HCT116 (cell line): ENCODE measurements around the gene RBMS1. TPM values are rescaled to one million over a fixed set of nuclear protein-coding genes. Genes with fewer than 3 reads are reported as not detected.

Source experiments
- ATAC-seq: fragments of 200-7000 bp; cut with Tn5 transposase; 2 replicates; pipeline ENCODE4 v1.9.1; 2020; ENCODE audit warnings: mild to moderate bottlenecking, moderate library complexity
- BruUV-seq: library from RNA; stranded (reverse); fragments of 400-500 nt; replicated peaks from 2 replicates; lab custom pipeline; 2021; lab: Mats Ljungman, UMichigan
- CTCF ChIA-PET: fragments of 300-600 bp; sonication (Branson Sonifier 250); formaldehyde crosslinking; loops from one replicate; lab custom pipeline; 2021; ENCODE audit warnings: antibody characterized with exemption; lab: Charles Lee
- POLR2A ChIA-PET: fragments of 300-600, 350-600 bp; sonication (Branson Sonifier 250); formaldehyde crosslinking; loops from one replicate; lab custom pipeline; 2021; ENCODE audit warnings: antibody characterized with exemption; lab: Charles Lee
- RAD21 ChIA-PET, 2 experiments: fragments of 300-600 bp; sonication (Branson Sonifier 250); formaldehyde crosslinking; loops; one replicate each; lab custom pipeline; 2023; ENCODE audit warnings: low total read pairs in 2 of 2; ENCODE audit not compliant: uncharacterized antibody in 2 of 2, unreplicated experiment in 2 of 2, low non-redundant PET in 1 of 2; lab: Charles Lee
- DNase-seq: peaks from one replicate; pipeline ENCODE4 v3.0.0-alpha.2; 2010; ENCODE audit warnings: low read depth, low spot score
- H2AFZ ChIP-seq: fragments of 200-600 bp; shearing (Covaris generic), sonication (generic); 2 replicates; pipeline ENCODE4 v1.6.1; 2017; ENCODE audit warnings: low read depth, mixed run types, mixed read lengths, antibody characterized with exemption, low read length; ENCODE audit not compliant: poor library complexity, severe bottlenecking
- H3K27ac ChIP-seq: 2 replicates; pipeline ENCODE4 v1.5.1; 2012; ENCODE audit warnings: low read depth, low read length
- H3K27me3 ChIP-seq: fragments of 200-600 bp; sonication (generic); 2 replicates; pipeline ENCODE4 v1.6.1; 2016; ENCODE audit warnings: mixed run types, low read length, mixed read lengths; ENCODE audit not compliant: insufficient read depth
- H3K36me3 ChIP-seq, 2 experiments: fragments of 200-500 bp in 1 of 2; fragments of 200-600 bp in 1 of 2; sonication (Bioruptor generic) in 1 of 2; sonication (generic) in 1 of 2; 2 replicates each; pipeline versions ENCODE4 v1.5.1 to v1.6.1; 2014 to 2016; ENCODE audit warnings: low read length in 2 of 2, inconsistent platforms in 1 of 2, mixed read lengths in 1 of 2, mixed run types in 1 of 2; ENCODE audit not compliant: insufficient read depth in 2 of 2, control insufficient read depth in 1 of 2
- H3K4me1 ChIP-seq, 2 experiments: fragments of 200-600 bp in 1 of 2; sonication (generic) in 1 of 2; 2 replicates each; pipeline versions ENCODE4 v1.5.1 to v1.6.1; 2012 to 2017; ENCODE audit warnings: low read length in 2 of 2, inconsistent platforms in 1 of 2, mild to moderate bottlenecking in 1 of 2, mixed read lengths in 1 of 2, mixed run types in 1 of 2, moderate library complexity in 1 of 2; ENCODE audit not compliant: insufficient read depth in 2 of 2, control insufficient read depth in 1 of 2
- H3K4me2 ChIP-seq: fragments of 200-600 bp; sonication (generic); 2 replicates; pipeline ENCODE4 v1.6.1; 2017; ENCODE audit warnings: mixed run types, low read length, mixed read lengths
- H3K4me3 ChIP-seq, 2 experiments: fragments of 200-600 bp in 1 of 2; sonication (generic) in 1 of 2; replicated peaks in 1 of 2; 2 replicates each; pipeline ENCODE4 v1.5.1; 2011 to 2016; ENCODE audit warnings: low read length in 2 of 2, control low read depth in 1 of 2, low read depth in 1 of 2, mild to moderate bottlenecking in 1 of 2, mixed read lengths in 1 of 2, mixed run types in 1 of 2
- H3K79me2 ChIP-seq: fragments of 200-600 bp; sonication (generic); 2 replicates; pipeline ENCODE4 v1.6.1; 2017; ENCODE audit warnings: mild to moderate bottlenecking, mixed run types, low read length, moderate library complexity, mixed read lengths; ENCODE audit not compliant: insufficient read depth
- H3K9ac ChIP-seq: fragments of 200-600 bp; sonication (generic); 2 replicates; pipeline ENCODE4 v1.6.1; 2016; ENCODE audit warnings: low read length, mixed read lengths
- H3K9me2 ChIP-seq: fragments of 200-600 bp; sonication (generic), shearing (Covaris generic); 2 replicates; pipeline ENCODE4 v1.6.1; 2017; ENCODE audit warnings: mixed run types, mild to moderate bottlenecking, moderate library complexity; ENCODE audit not compliant: insufficient read depth
- H3K9me3 ChIP-seq, 2 experiments: fragments of 200-500 bp in 1 of 2; fragments of 200-600 bp in 1 of 2; sonication (Bioruptor generic) in 1 of 2; sonication (generic) in 1 of 2; 2 replicates each; pipeline ENCODE4 v1.6.1; 2014 to 2017; ENCODE audit warnings: low read length in 2 of 2, mixed read lengths in 2 of 2, inconsistent platforms in 1 of 2, low read depth in 1 of 2, mild to moderate bottlenecking in 1 of 2, mixed run types in 1 of 2, moderate library complexity in 1 of 2; ENCODE audit not compliant: control insufficient read depth in 1 of 2, insufficient read depth in 1 of 2
- H4K20me1 ChIP-seq: fragments of 200-600 bp; sonication (generic), shearing (Covaris generic); 2 replicates; pipeline ENCODE4 v1.6.1; 2017; ENCODE audit warnings: mixed run types, mild to moderate bottlenecking, moderate library complexity; ENCODE audit not compliant: insufficient read depth
- ATF3 ChIP-seq: IDR thresholded peaks from 2 replicates; pipeline ENCODE4 v1.6.1; 2012
- CBX3 ChIP-seq: IDR thresholded peaks from 2 replicates; pipeline ENCODE4 v1.6.1; 2012; ENCODE audit warnings: low read depth
- CTCF ChIP-seq, 3 experiments: fragments of 200-600 bp in 1 of 3; sonication (generic) in 1 of 3; IDR thresholded peaks in 2 of 3; conservative IDR thresholded peaks in 1 of 3; 2 replicates each; pipeline ENCODE4 v1.5.1; 2012 to 2017; ENCODE audit warnings: low read depth in 2 of 3, low read length in 2 of 3, antibody characterized with exemption in 1 of 3, borderline replicate concordance in 1 of 3, control low read depth in 1 of 3, mild to moderate bottlenecking in 1 of 3, mixed read lengths in 1 of 3, mixed run types in 1 of 3, moderate library complexity in 1 of 3; ENCODE audit not compliant: insufficient read depth in 1 of 3
- EGR1 ChIP-seq: IDR thresholded peaks from 2 replicates; pipeline ENCODE4 v1.6.1; 2012; ENCODE audit warnings: low read depth
- EZH2 ChIP-seq: fragments of 200-600 bp; sonication (generic); IDR thresholded peaks from 2 replicates; pipeline ENCODE4 v1.6.1; 2017; ENCODE audit warnings: antibody characterized with exemption, mixed run types
- FOSL1 ChIP-seq: IDR thresholded peaks from 2 replicates; pipeline ENCODE4 v1.6.1; 2012; ENCODE audit warnings: low read depth
- JUND ChIP-seq: IDR thresholded peaks from 2 replicates; pipeline ENCODE4 v1.6.1; 2012
- MAX ChIP-seq: IDR thresholded peaks from 2 replicates; pipeline ENCODE4 v1.6.1; 2012
- POLR2A ChIP-seq: IDR thresholded peaks from 2 replicates; pipeline ENCODE4 v1.7.0; 2011; ENCODE audit warnings: borderline replicate concordance; ENCODE audit not compliant: insufficient read depth, insufficient read length; ENCODE audit errors: extremely low read depth
- POLR2AphosphoS5 ChIP-seq: IDR thresholded peaks from 2 replicates; pipeline ENCODE4 v1.6.1; 2011; ENCODE audit warnings: mild to moderate bottlenecking, low read depth, low read length, moderate library complexity
- RAD21 ChIP-seq: IDR thresholded peaks from 2 replicates; pipeline ENCODE4 v1.6.1; 2012; ENCODE audit warnings: low read depth, mild to moderate bottlenecking
- REST ChIP-seq: IDR thresholded peaks from 2 replicates; pipeline ENCODE4 v1.6.1; 2012; ENCODE audit warnings: low read depth
- SIN3A ChIP-seq: IDR thresholded peaks from 2 replicates; pipeline ENCODE4 v1.6.1; 2012; ENCODE audit warnings: low read depth
- SP1 ChIP-seq: IDR thresholded peaks from 2 replicates; pipeline ENCODE4 v1.6.1; 2012; ENCODE audit warnings: low read depth
- SRF ChIP-seq: IDR thresholded peaks from 2 replicates; pipeline ENCODE4 v1.6.1; 2012; ENCODE audit warnings: low read depth
- ZBTB33 ChIP-seq: IDR thresholded peaks from 2 replicates; pipeline ENCODE4 v1.6.1; 2011; ENCODE audit warnings: mild to moderate bottlenecking, low read length, moderate library complexity; ENCODE audit not compliant: insufficient replicate concordance; ENCODE audit errors: extremely low read depth
- ZFX ChIP-seq: fragments of 450-650 bp; IDR thresholded peaks from 2 replicates; pipeline ENCODE4 v1.6.1; 2017
- ZNF274 ChIP-seq: fragments of 200-500 bp; sonication (Bioruptor generic); IDR thresholded peaks from 2 replicates; pipeline ENCODE4 v1.6.1; 2014; ENCODE audit warnings: mild to moderate bottlenecking, low read depth, low read length, inconsistent platforms
- intact Hi-C: fragments of 100-400 bp; cut with micrococcal nuclease; formaldehyde crosslinking; loops from 2 replicates; pipeline ENCODE4 v1.10.0; 2022
- total RNA-seq: library from RNA; stranded (reverse); gene quantifications from one replicate; pipeline ENCODE4 v1.2.1, GENCODE V29; 2021; ENCODE audit not compliant: unreplicated experiment

Gene RBMS1
- total RNA-seq, 1 experiment from 2014 or later = 17.6 TPM

GRCh38 chr2:160303527-160303926 lies 190.1 kb downstream of the RBMS1 start:
- CTCF ChIA-PET = no interaction called here

More at GRCh38 chr2:160303527-160303926, 190.1 kb downstream of the RBMS1 start:
- no peaks in the 10 kb centered on the region for H3K9me3 ChIP-seq
- no peaks in the 10 kb centered on the region; a peak in 1 of 4 replicates for H3K4me1 ChIP-seq
- no peak overlapping the region for H3K4me3 ChIP-seq
- H3K27me3 ChIP-seq = no peaks in the 10 kb centered on the region
- no peak overlapping the region for H2AFZ ChIP-seq
- DNase-seq (no peak), ATAC-seq (no peak)
- TF ChIP-seq MAX (no peak), SIN3A (no peak), ZBTB33 (no peak), SP1 (no peak), ZNF274 (no peak), JUND (no peak), REST (no peak), POLR2A (no peak), FOSL1 (no peak), CBX3 (no peak), SRF (no peak), POLR2AphosphoS5 (no peak), RAD21 (no peak), ATF3 (no peak), ZFX (no peak), EGR1 (no peak), EZH2 (no peak), CTCF (IDR thresholded peaks at IDR 0.05 in 2 of 3, conservative IDR thresholded peaks at IDR 0.05 in 1 of 3; ENCODE audit: borderline replicate concordance in 1 of 3, insufficient read depth in 1 of 3, low read depth in 2 of 3, low read length in 2 of 3) (no peak)
- no peaks in the 10 kb centered on the region for H3K9me2 ChIP-seq
- H3K36me3 ChIP-seq = no peaks in the 10 kb centered on the region
- no peak overlapping the region for H3K9ac ChIP-seq
- BruUV-seq = no TSS peak
- no peaks in the 10 kb centered on the region; the same call in 1 of the 2 replicates for H4K20me1 ChIP-seq
- no peak overlapping the region for H3K4me2 ChIP-seq
- H3K79me2 ChIP-seq = no peaks in the 10 kb centered on the region
- no peak overlapping the region for H3K27ac ChIP-seq
- intact Hi-C loops = no loop called here
- ChIA-PET POLR2A (no interaction called here), RAD21 (no interaction called here)
